DOHH2 (cell line): ENCODE data around the gene CASP10.

Experiments
- H3F3A ChIP-seq: fragments of 200-600 bp; sonication (generic), shearing (Covaris generic); 2 replicates; pipeline ENCODE4 v1.6.0; 2016; ENCODE audit warnings: antibody characterized with exemption, mild to moderate bottlenecking; ENCODE audit not compliant: control insufficient read depth, insufficient read depth
- H3K27ac ChIP-seq: fragments of 200-600 bp; sonication (generic); 2 replicates; pipeline ENCODE4 v1.5.1; 2014; ENCODE audit warnings: low read depth, mild to moderate bottlenecking, low read length, moderate library complexity
- H3K27me3 ChIP-seq: fragments of 200-600 bp; sonication (generic); 2 replicates; pipeline ENCODE4 v1.6.1; 2014; ENCODE audit warnings: mild to moderate bottlenecking, low read length, mixed read lengths; ENCODE audit not compliant: control insufficient read depth
- H3K36me3 ChIP-seq: fragments of 200-600 bp; sonication (generic); 2 replicates; pipeline ENCODE4 v1.6.1; 2014; ENCODE audit warnings: mild to moderate bottlenecking, low read length, moderate library complexity, mixed read lengths; ENCODE audit not compliant: control insufficient read depth
- H3K4me1 ChIP-seq: fragments of 200-600 bp; sonication (generic); 2 replicates; pipeline ENCODE4 v1.6.1; 2014; ENCODE audit warnings: mild to moderate bottlenecking, low read length, mixed read lengths; ENCODE audit not compliant: control insufficient read depth
- H3K4me2 ChIP-seq: fragments of 200-600 bp; sonication (generic); 2 replicates; pipeline ENCODE4 v1.6.0; 2014; ENCODE audit warnings: mild to moderate bottlenecking, low read length, moderate library complexity
- H3K4me3 ChIP-seq: fragments of 200-600 bp; sonication (generic); 2 replicates; pipeline ENCODE4 v1.5.1; 2014; ENCODE audit warnings: mild to moderate bottlenecking, low read length, mixed read lengths
- H3K79me2 ChIP-seq: fragments of 200-600 bp; sonication (generic); 2 replicates; pipeline ENCODE4 v1.6.1; 2014; ENCODE audit warnings: mild to moderate bottlenecking, low read length, mixed read lengths; ENCODE audit not compliant: control insufficient read depth
- H3K9me2 ChIP-seq: fragments of 200-600 bp; sonication (generic); replicated peaks from 2 replicates; pipeline ENCODE4 v1.6.1; 2014; ENCODE audit warnings: mild to moderate bottlenecking, low read length, mixed read lengths; ENCODE audit not compliant: control insufficient read depth
- H3K9me3 ChIP-seq: fragments of 200-600 bp; sonication (generic); 2 replicates; pipeline ENCODE4 v1.6.1; 2014; ENCODE audit warnings: antibody characterized with exemption, low read length, mixed read lengths; ENCODE audit not compliant: control insufficient read depth, insufficient read depth
- H4K20me1 ChIP-seq: fragments of 200-600 bp; sonication (generic); 2 replicates; pipeline ENCODE4 v1.6.0; 2014; ENCODE audit warnings: low read depth, mild to moderate bottlenecking, antibody characterized with exemption, low read length, moderate library complexity; ENCODE audit not compliant: control insufficient read depth, insufficient read depth
- EZH2phosphoT487 ChIP-seq: fragments of 200-600 bp; sonication (generic); IDR thresholded peaks from 2 replicates; pipeline ENCODE4 v1.6.1; 2017; ENCODE audit warnings: borderline replicate concordance, mild to moderate bottlenecking, antibody characterized with exemption, low read length, moderate library complexity, mixed read lengths
- TF ChIP-seq, protein P1 (sequence below): fragments of 200-600 bp; sonication (generic); IDR thresholded peaks from one replicate; pipeline ENCODE4 v1.5.1; 2014; ENCODE audit warnings: antibody characterized with exemption, mild to moderate bottlenecking, low read depth, low read length; ENCODE audit not compliant: poor library complexity, severe bottlenecking

CASP10 gene

GRCh38 chr2:201218780-201219179, 35.8 kb downstream of the CASP10 start:
- no peaks in the 10 kb centered on the region for H3K79me2 ChIP-seq
- H3K9me3 ChIP-seq = no peaks in the 10 kb centered on the region
- H3K4me2 ChIP-seq = no peak overlapping the region
- peaks cover 55% of the 10 kb centered on the region for H3K27me3 ChIP-seq
- H3K4me3 ChIP-seq = no peak overlapping the region
- no peaks in the 10 kb centered on the region for H3F3A ChIP-seq
- H3K36me3 ChIP-seq = no peaks in the 10 kb centered on the region
- H3K27ac ChIP-seq = no peak overlapping the region
- H4K20me1 ChIP-seq = no peaks in the 10 kb centered on the region
- no peaks in the 10 kb centered on the region for H3K9me2 ChIP-seq
- no peaks in the 10 kb centered on the region for H3K4me1 ChIP-seq
- TF ChIP-seq, protein P1, sequence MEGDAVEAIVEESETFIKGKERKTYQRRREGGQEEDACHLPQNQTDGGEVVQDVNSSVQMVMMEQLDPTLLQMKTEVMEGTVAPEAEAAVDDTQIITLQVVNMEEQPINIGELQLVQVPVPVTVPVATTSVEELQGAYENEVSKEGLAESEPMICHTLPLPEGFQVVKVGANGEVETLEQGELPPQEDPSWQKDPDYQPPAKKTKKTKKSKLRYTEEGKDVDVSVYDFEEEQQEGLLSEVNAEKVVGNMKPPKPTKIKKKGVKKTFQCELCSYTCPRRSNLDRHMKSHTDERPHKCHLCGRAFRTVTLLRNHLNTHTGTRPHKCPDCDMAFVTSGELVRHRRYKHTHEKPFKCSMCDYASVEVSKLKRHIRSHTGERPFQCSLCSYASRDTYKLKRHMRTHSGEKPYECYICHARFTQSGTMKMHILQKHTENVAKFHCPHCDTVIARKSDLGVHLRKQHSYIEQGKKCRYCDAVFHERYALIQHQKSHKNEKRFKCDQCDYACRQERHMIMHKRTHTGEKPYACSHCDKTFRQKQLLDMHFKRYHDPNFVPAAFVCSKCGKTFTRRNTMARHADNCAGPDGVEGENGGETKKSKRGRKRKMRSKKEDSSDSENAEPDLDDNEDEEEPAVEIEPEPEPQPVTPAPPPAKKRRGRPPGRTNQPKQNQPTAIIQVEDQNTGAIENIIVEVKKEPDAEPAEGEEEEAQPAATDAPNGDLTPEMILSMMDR = no peak

GRCh38 chr2:201219328-201220096, 36.6 kb downstream of the CASP10 start:
- no peaks in the 10 kb centered on the region for H3K4me1 ChIP-seq
- H3K27ac ChIP-seq = no peak overlapping the region
- H3K79me2 ChIP-seq = no peaks in the 10 kb centered on the region
- no peaks in the 10 kb centered on the region for H3K9me2 ChIP-seq
- H3K36me3 ChIP-seq = no peaks in the 10 kb centered on the region
- TF ChIP-seq, protein P1 = no peak
- TF ChIP-seq EZH2phosphoT487 = no peak
- peaks cover 55% of the 10 kb centered on the region for H3K27me3 ChIP-seq
- H3K9me3 ChIP-seq = no peaks in the 10 kb centered on the region
- no peak overlapping the region for H3K4me3 ChIP-seq
- H3F3A ChIP-seq = no peaks in the 10 kb centered on the region
- H4K20me1 ChIP-seq = no peaks in the 10 kb centered on the region
- no peak overlapping the region for H3K4me2 ChIP-seq

- H3K79me2 ChIP-seq = no peaks in the 10 kb centered on the region
- H3K27ac ChIP-seq = no peak overlapping the region
- no peaks in the 10 kb centered on the region for H3K4me1 ChIP-seq
- no peak overlapping the region for H3K4me2 ChIP-seq
- H3K9me3 ChIP-seq = no peaks in the 10 kb centered on the region
- no peaks in the 10 kb centered on the region for H3K36me3 ChIP-seq
- no peak overlapping the region for H3K4me3 ChIP-seq
- TF ChIP-seq, protein P1 = no peak
- no peak for TF ChIP-seq EZH2phosphoT487
- H3K9me2 ChIP-seq = no peaks in the 10 kb centered on the region
- no peaks in the 10 kb centered on the region for H4K20me1 ChIP-seq
- H3K27me3 ChIP-seq = peaks cover 58% of the 10 kb centered on the region
- H3F3A ChIP-seq = no peaks in the 10 kb centered on the region
Observed at GRCh38 chr2:201220102-201220570, 37.2 kb downstream of the CASP10 start.
